Embryonic facial prominence (tissue), 1 donor: Measurements from ENCODE around the gene FNBP1.
"Not testable (repeated sequence)": the region's sequence is repeated elsewhere in the genome, so short reads cannot be mapped to it uniquely, and the experiment has no call there.

Source experiments
- DNase-seq: peaks from one replicate; pipeline ENCODE4 v3.0.0-alpha.2; 2016; ENCODE audit errors: extremely low spot score

Gene FNBP1

GRCh38 chr9:129919277-129919676 lies 123.7 kb downstream of the FNBP1 start:
- DNase-seq: no peak

DNA sequence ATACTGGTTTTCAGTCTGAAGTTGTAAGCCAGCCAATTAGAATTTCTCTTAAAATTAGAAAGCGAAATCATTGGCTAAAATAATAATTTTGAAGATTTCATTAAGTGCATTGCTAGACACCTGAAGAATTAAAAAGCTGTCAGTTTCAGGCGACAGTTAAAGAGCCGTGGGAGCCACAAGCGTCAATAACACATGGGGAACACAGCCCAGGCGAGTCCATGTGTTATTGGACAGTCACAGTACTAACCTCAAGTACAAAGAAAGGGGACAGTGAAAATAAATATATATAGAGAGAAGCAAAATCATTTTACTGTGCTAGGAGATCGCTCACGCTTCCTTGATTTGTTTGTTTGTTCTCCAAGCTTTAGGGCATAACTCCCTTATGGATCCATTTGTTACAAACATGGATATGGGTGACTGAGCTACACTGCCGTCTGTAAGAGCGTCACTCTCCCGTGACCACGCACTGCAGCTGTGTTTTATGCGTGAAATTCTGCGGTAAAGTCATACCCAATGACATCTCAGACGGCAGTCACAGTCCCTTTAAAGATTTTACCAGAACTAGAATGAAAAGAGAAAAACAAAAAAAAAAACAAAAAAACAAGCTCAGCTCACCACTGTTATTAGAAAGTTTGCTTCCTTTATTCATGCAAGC lies 124.6 kb downstream of the FNBP1 start:
- DNase-seq: no peak

DNA sequence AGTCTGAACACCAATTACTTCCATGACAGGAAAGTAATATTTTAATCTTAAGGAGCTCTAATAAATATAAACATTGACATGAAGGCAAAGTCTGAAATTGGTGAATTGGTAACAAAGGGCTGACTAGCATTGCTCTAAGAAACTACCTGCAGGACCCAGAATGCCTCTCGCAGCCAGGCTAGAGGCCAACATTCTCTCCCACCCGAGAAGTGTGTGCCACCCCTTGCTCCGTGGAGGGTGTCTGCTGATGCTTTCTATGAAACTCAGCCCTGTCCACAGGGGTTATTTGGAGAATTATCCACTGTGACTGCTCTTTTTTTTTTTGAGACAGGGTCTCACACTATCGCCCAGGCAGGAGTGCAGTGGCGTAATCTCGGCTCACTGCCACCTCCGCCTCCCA lies 126.3 kb downstream of the FNBP1 start:
- DNase-seq: no peak

DNA sequence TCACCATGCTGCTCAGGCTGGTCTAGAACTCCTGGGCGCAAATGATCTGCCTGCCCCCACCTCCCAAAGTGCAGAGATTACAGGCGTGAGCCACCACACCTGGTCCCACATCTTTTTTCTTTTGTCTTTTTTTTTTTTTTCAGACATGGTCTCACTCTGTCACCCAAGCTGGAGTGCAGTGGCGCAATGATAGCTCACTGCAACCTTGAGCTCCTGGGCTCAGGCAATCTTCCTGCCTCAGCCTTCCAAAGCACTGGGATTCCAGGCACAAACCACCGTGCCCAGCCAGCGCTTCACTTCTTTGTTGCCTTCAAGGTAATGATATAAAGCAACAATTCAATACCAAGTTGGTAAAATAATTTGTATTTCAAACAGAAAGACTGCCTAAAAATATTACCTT lies 128.9 kb downstream of the FNBP1 start:
- no peak for DNase-seq

GRCh38 chr9:129910628-129911567 lies 132.1 kb downstream of the FNBP1 start:
- no peak for DNase-seq

- DNase-seq: no peak
Observed at GRCh38 chr9:129909851-129910250, 133.1 kb downstream of the FNBP1 start.

DNA sequence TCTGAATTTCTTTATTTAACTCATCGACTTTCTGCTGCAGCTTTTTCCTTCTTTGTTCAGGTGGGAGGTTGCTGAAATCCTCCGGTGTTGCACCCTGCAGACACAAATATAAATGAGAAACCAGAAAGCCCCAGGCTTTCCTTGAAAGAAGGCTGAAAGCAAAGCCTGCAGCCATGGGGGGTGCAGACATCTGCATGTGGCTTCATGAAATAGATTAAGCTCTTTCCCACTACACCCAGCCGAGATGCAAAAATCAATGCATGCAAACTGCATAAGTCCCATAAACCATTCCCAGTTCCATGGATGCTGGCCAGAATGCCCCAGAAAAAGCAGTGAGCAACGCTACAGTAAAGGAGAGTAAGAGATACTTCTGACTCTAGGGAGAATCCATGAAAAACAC lies 134.1 kb downstream of the FNBP1 start:
- no peak for DNase-seq

GRCh38 chr9:129907201-129907600 lies 135.8 kb downstream of the FNBP1 start:
- no peak for DNase-seq

- DNase-seq: no peak
Observed at GRCh38 chr9:129906298-129906697, 136.7 kb downstream of the FNBP1 start.

- no peak for DNase-seq
Observed at GRCh38 chr9:129904734-129905133, 138.3 kb downstream of the FNBP1 start.

DNA sequence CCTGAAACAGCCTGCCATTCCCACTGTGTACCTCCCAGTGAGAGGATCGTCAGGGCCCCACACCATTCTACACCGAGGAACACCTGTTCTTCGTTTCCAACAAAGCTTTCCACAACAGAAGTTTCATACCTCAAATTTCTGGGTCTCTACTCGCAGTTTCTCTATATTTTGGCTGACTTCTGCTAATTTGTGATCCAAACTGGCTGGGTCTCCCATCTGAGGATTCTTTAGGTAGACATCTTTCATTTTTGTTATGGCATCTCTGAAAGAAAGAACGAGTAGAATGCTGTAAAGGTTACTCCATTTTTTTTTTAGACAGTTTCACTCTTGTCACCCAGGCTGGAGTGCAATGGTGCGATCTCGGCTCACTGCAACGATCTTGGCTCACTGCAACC lies 140.3 kb downstream of the FNBP1 start:
- DNase-seq: no peak

DNA sequence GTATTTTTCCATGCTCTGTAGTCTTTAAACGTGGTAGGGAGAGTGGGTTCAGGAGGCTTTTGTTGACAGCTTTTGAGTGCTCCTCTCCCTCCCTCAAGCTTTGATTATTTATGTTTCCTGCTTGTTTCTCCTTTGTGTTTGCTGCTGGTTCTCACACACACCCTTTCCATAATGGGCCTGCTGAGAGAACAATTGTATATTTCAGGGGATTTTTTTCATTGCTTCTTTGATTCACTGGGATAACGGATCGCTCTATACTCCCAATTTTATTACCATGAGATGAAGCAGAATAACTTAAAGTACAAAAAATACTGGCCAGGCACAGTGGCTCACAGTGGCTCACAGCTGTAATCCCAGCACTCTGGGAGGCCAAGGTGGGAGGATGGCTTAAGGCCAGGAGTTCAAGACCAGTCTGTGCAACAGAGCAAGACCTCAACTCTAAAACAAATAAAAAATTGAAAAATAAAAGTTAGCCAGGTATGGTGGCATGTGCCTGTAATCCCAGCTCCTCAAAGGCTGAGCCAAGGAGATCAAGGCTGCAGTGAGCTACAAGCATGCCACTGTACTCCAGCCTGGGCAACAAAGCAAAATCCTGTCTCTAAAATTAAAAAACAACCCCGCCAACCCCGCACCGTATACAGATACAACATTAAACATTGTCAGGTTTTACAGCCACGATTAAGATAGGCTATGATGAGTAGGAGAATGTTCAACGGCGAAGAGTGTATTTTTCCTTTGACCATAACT lies 140.8 kb downstream of the FNBP1 start:
- no peak for DNase-seq

DNA sequence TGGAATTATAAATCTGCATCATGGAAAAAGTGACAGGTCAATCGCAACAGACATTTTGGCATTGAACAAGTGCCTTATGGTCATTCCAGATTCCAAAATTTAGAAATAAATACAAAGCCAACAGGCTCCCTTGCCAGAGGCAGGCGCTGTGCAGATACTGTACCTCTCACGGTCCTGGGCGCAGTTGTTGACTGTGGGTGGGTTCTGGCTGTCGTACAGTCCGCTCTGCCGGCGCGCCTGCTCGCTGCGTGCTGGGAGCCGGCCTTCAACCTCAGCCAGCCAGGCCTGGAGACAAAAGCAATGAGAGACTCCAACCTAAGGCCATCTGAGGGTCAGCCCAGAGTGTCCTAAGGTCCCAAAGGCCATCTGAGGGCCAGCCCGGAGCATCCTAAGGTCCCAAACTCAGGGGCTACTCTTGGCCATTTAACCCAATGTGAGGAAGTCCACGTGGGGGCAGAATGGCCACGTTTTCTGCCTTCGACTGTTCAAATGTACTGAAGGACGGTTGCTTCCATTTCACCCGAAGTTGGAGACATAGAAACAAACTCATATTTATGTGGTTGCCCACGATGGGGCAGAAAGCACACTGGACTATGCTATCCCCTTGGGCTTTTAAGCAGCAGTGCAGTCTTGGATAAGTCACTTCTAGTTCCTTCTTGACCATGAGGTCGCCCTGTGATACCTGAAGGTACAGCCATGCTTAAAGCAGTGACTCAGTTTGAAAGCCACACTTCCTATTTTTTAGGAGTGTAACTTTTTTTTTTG lies 142.5 kb downstream of the FNBP1 start:
- no peak for DNase-seq

DNA sequence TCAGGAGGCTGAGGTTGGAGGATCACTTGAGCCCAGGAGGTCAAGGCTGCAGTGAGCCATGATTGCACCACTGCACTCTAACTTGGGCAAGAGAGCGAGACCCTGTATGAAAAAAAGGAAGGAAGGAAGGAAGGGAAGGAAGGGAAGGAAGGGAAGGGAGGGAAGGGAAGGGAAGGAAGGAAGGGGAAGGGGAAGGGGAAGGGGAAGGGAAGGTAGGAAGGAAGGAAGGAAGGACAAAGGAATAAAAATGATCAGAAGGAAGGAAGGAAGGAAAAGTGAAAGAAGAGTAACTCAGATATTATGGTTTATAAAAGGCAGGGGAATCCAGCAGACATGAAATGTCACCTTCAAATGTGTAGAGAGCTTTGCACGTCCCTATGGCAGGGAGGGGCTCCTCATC lies 143.4 kb downstream of the FNBP1 start:
- DNase-seq: no peak

GRCh38 chr9:129898185-129898584 lies 144.8 kb downstream of the FNBP1 start:
- DNase-seq: no peak

DNA sequence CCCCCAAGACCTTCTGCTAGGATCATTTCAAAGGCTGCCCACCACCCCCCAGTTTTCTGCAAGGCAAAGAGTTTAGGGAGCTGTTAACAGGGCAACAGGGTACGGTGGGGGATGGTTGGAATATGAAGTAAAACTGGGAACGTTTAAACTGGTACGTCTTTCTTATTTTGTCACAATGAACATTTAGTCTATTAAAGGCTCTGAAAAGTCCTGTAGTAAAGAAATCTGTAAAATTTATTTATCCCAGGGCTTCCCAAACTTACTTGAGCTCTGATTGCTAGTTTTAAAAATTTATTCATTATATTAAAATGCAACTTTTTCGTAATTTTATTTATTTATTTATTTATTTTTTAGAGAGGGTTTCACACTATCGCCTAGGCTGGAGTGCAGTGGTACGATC lies 145.7 kb downstream of the FNBP1 start:
- DNase-seq: no peak

DNA sequence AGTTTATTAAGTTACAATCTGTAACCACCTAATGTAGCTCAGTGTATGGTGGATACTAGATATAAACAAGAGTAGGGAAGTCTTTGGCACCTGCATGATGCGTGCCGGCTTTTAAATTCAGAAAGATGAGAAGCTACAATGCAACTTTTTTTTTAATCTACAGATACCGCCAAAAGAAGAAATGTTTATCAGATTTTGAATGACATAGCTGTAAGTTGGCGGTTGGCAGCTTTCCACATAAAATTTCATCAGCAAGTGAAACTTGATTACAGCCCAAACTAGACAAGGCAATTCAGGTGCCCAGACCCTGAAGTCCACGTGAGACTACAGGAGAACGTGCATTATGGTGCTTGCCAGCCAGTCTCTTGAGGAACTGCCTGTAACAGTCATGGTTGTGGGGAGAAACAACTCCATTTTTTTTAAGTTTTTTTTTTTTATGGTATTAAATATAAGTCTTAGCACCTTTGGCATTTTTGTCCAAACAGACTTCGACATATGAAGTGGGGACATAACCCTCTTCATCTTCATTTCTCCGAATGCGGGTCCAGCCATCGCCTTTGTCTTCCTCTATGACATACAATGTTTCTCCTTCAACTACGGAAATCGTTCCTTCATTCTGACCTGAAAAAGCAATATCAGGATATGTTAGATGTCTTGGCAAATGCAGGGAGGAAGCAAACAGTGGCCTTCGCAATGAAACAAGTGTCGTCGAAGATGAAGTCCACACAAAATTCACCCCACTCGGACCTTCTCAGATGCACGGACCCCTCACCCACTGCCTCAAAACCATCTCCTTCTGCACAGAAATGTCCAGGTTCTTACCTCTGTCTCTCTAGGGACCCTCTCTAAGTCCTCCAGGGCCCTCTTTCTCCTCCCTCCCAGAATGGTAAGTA lies 147.4 kb downstream of the FNBP1 start:
- DNase-seq: no peak

DNA sequence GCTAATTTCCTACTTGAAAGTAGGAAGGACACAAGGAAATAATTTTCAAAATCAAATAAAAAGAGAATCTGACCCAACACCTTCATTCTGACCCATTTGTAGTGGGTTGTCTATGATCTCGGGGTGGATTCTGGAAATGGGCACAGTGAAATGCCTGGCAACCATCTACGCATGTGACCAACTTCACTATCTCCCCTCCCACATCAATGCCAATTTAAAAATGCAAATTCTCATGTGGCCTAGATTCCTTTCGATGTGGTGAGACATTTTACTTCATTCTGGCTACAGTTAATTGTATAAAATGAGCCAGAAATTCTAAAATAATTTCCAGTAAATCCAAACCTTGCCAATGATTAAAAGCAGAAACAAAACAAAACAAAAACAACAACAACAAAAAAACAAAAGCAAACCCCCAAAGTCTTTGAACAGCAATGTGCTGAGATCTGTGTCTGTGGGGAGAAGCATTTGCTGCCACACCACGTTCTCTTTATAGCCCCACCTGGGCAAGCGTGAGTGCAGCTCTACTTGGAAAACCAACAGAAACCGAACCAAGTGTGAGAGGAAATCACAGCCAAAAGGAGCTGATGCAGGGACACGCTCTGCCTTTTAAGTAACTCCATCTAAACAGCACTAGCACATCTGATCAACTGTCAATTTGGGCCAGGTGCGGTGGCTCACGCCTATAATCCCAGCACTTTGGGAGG lies 148.7 kb downstream of the FNBP1 start:
- DNase-seq: no peak

DNA sequence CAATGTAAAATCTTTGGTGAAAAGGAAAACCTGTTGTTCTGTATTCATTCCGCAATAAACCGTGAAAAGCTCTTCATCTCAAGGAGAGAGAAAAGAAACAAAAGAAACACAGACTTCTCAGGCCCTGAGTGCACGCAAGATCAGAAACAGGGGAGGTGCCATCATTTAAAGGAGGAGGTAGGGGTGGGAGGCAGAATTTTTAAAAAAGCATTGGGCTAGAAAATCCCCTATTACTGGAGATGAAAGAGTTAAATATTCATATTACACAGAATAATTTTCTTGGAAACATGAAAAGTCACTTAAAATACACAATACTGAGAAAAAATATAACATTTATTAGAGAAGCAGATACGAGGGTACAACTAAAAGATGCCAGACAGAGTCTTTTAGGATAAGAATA lies 151.4 kb downstream of the FNBP1 start:
- DNase-seq: no peak

DNA sequence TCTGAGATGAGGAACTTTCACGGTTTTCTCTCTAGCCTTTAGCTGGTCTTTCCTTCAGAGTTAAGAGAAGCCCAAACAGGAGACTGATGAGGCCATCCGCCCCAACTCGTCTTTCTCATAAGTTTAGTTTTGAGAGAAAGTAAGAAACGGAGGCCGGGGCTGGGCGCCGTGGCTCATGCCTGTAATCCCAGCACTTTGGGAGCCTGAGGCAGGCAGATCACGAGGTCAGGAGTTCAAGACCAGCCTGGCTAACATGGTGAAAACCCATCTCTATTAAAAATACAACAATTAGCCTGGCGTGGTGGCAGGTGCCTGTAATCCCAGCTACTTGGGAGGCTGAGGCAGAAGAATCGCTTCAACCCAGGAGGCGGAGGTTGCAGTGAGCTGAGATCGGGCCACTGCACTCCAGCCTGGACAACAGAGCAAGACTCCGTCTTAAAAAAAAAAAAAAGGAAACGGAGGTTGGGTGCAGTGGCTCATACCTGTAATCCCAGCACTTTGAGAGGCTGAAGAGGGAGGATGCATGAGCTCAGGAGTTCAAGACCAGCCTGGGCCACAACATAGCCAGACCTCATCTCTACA lies 152.2 kb downstream of the FNBP1 start:
- DNase-seq: not testable (repeated sequence)
